WI38 (cell line): ENCODE data around the gene CREB3L1.

Experiments used
- H3K4me3 ChIP-seq: 2 replicates; pipeline ENCODE4 v1.5.1; 2011; ENCODE audit warnings: low read depth, mild to moderate bottlenecking, control low read depth, low read length
- TF ChIP-seq, protein P1 (sequence below): IDR thresholded peaks from 2 replicates; pipeline ENCODE4 v1.5.1; 2012; ENCODE audit warnings: low read depth, mild to moderate bottlenecking, control low read depth, low read length

The CREB3L1 gene

DNA sequence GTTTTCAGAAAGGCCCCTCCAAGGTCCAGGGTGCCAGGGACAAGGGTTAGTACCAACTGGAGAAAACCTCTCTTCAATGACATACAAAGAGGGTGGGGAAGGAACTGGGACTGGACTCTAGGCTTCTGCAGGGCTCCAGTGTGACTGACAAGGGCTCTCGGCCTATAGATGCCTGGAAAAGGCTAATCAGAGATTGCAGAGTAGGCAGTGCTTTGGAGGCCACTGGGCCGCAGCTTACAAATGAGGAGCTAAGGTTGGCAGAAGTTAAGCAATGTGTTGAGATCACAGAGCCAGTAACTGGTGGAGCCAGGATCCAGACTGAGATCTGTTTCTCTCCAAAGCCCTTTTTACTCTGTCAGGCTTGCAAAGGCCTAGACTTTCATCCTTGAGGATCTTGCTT, 62.4 kb downstream of the CREB3L1 start:
- no peak overlapping the region for H3K4me3 ChIP-seq
- TF ChIP-seq, protein P1, sequence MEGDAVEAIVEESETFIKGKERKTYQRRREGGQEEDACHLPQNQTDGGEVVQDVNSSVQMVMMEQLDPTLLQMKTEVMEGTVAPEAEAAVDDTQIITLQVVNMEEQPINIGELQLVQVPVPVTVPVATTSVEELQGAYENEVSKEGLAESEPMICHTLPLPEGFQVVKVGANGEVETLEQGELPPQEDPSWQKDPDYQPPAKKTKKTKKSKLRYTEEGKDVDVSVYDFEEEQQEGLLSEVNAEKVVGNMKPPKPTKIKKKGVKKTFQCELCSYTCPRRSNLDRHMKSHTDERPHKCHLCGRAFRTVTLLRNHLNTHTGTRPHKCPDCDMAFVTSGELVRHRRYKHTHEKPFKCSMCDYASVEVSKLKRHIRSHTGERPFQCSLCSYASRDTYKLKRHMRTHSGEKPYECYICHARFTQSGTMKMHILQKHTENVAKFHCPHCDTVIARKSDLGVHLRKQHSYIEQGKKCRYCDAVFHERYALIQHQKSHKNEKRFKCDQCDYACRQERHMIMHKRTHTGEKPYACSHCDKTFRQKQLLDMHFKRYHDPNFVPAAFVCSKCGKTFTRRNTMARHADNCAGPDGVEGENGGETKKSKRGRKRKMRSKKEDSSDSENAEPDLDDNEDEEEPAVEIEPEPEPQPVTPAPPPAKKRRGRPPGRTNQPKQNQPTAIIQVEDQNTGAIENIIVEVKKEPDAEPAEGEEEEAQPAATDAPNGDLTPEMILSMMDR: no peak

DNA sequence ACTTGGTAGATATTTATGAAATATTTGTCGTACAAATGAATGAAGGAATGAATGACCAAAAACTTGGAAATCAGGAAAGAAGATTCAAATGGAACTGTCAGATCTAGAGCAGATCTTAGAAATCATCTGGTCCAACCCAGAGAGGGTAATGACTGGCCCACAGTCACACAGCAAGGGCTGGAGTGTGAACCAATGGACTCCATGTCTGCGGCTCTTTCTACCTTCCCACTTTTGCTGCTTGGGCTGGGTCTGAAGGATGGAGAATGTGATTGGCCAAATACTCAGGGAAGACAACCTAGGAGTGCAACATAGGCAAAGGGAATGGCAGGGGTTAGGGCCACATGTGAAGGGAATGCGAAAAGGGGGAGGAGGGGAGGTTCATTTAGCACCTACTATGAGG, 64.0 kb downstream of the CREB3L1 start:
- no peak overlapping the region for H3K4me3 ChIP-seq
- TF ChIP-seq, protein P1: no peak

DNA sequence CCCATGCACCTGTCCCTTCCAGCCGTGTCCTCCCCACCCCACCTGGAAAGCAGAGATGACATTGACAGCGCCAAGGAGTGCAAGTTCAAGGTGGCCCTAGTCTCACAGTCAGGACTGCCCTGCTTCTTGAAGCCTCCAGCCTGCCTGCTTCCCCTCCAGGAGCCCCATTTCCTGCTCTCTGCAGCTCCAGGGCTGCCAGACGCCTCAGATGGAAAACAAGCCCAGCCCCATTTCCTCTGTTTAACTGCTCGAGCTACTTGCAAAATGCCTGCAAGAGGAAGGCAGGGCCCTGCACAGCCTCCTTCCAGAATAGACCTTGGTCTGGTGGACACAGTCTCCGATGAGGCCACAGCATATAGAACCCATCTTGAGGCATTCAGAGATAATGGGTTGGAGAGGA, 64.8 kb downstream of the CREB3L1 start:
- H3K4me3 ChIP-seq: no peak overlapping the region
- TF ChIP-seq, protein P1: no peak

DNA sequence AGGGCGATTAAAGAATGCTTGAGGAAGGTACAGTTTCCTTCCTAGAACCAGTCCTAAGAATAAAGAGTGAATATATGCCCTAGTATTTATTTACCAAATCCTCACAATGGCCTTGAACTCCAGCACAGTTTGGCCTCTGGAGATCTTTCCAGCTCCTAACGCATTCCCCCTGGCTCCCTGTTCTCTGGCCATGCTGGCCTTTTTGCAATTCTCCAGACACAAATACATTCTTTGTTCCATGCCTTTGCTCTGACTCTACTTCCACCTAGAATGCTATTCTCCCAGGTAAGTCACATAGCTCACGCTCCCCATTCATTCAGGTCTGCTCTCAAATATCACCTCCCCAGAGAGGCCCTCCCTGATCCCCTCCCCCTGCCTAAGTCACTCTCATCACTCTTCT, 66.1 kb downstream of the CREB3L1 start:
- H3K4me3 ChIP-seq: no peak overlapping the region
- TF ChIP-seq, protein P1: no peak

DNA sequence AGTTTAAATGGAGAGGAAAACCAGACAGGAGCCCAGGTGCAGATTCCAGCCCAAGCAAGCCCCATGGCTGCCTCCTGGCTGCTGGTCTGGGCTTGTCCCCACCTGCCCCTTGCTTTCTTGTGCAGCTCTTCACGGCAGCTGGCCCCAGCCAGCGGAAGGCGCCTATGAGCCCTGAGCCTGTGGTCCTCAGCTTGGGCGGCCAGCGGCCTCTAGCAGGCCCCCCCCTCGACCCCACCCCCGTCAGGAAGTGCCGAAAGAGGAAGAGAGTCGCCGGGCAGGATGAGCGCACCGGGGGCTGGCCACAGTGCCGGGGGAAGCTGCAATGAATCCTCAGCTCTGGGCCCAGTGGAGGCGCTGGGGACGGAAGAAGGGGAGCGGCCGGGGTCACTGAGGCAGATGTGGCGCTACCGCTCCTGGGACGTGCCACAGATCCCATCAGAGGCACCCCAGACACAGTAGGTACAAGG, 67.7 kb downstream of the CREB3L1 start:
- TF ChIP-seq, protein P1: no peak
- no peak overlapping the region for H3K4me3 ChIP-seq

DNA sequence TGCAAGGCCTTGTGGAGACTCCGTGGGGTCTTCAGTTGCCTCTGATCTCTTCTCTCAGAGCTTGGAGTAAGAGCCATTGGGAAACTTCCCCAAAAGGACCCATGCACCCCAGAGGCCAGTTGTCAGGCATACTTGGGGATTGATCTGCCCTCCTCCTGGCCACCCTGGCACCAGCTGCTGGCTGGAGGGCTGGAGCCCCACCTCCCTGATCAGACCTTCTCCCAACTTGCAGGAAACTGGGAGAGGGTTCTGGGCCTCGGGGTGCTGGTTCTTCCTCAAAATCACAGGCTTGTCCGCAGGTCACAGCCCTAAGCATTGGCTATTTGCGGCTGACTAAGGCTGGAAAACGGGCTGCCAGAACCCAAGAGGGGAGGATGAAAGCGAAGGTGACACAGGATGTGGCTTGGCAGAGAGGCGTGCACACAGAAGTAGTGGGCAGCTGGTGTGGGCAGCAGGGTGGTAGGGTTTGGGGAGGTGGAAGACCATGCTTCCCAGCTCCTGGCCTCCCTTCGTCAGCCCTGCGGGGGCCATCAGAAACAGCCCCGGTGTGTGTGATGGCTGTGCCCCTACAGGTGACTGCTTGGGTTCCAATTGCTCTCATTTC, 68.5 kb downstream of the CREB3L1 start:
- no peak overlapping the region for H3K4me3 ChIP-seq

DNA sequence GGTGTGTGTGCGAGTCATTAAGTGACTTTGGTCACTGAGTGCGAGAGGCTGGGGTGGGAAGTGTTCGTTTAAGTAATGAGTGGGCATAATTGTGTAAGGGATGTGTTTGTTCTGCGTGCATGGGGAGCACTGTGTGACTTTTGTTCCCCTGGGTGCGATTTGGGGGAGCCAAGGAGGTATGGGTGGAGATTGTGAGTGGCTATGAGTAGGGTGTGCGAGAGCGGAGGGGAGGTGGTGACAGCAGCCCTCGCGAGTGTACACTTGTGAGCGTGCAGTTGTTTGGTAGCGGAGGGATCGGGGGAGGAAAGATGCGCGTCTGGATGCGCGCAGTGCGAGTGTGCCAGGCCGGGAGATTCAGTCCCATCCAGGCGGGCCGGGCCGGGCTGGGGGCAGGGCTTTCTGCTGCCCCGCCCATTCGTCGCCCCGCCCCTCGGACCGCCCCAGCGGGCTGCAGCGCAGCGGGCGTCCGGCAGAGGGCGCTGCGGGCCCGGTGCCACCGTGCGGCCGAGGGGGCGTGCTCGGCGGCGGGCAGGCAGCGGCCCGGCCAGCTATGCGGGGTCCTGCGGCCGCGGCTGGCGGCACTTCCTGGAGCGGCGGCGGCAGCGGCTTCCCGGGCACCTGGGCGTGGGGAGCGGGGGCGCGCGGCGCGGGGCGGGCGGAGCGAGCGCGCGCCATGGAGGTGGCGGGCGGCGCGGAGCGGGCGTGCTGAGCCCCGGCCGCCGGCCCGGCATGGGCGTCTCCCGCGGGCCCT, 69.6 kb downstream of the CREB3L1 start, which contains the start of gene DGKZ:
TSS of gene DGKZ (plus strand) at position 578 of the 751 bp plus-strand sequence. CDS start 197 bp downstream, outside the sequence.
- TF ChIP-seq, protein P1: 0 out of 2 replicates have a peak, but pooled peaks have one; percentile 30
- peak within 1 kb of the TSS; percentile 87 for H3K4me3 ChIP-seq

More for the DNA sequence above, 68.5 kb downstream of the CREB3L1 start:
- TF ChIP-seq, protein P1: no peak
